ENCODE data around the gene TMPRSS7.

The TMPRSS7 gene

DNA sequence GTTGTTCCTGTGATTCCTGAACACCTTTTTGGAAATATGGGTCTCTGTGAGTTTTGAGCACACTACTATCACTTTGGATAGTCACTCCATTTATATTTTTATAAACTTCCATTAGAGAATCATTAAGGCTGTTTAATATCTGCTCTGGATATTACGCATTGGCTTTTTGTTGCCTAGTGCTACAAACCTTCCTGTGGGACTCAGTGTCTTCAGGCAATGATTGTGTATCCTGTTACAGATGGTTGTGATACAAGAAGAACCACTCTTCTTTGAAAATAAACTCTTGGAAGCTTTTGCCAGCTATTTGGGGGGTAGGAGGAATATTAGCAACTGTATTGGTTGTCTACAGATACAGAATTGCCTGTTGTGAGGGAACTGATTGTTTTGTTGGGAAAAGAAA is 82.9 kb downstream of the TMPRSS7 start:
- no peak overlapping the region for H3K4me3 ChIP-seq (ENCODE audit: low read length)
- TF ChIP-seq ZNF274 (IDR thresholded peaks at IDR 0.05; ENCODE audit: low read depth, low read length), result no peak

DNA sequence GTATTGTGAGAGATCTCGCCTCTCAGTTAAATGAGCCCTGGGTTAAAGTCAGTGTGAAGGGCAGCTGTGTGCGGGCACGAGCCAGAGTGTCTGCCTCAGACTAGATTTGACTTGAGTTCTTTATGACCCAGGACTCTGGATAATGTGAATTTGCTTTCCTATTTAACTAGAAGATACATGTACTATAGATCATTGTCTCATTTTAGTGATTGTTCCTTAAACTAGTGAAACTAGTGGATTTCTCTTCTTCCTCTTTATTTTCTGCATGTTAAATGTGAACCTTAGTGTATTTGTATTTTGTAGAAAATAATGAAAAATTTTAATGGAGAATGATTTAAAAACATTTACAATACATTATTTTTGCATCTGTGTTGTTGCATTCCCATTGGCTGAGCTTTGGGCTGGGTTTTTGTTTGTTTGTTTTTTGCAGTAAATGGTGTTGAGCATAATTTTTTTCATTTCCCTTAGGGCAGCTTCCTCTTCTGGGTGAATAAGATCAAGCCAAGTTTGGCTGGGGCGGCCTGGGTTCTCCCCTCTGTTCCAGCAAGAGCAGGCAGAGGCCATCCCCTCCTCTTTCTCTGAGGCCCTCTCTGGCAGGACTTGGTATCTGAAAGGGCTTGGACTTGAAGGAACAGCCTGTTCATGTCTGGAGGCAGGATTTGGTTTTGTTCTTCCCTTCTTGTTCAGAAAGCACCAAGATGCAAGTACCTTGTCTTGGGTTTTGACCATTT is 83.5 kb downstream of the TMPRSS7 start:
- no peak for TF ChIP-seq ZNF274 (IDR thresholded peaks at IDR 0.05; ENCODE audit: low read depth, low read length)
- H3K4me3 ChIP-seq (ENCODE audit: low read length), result no peak overlapping the region

DNA sequence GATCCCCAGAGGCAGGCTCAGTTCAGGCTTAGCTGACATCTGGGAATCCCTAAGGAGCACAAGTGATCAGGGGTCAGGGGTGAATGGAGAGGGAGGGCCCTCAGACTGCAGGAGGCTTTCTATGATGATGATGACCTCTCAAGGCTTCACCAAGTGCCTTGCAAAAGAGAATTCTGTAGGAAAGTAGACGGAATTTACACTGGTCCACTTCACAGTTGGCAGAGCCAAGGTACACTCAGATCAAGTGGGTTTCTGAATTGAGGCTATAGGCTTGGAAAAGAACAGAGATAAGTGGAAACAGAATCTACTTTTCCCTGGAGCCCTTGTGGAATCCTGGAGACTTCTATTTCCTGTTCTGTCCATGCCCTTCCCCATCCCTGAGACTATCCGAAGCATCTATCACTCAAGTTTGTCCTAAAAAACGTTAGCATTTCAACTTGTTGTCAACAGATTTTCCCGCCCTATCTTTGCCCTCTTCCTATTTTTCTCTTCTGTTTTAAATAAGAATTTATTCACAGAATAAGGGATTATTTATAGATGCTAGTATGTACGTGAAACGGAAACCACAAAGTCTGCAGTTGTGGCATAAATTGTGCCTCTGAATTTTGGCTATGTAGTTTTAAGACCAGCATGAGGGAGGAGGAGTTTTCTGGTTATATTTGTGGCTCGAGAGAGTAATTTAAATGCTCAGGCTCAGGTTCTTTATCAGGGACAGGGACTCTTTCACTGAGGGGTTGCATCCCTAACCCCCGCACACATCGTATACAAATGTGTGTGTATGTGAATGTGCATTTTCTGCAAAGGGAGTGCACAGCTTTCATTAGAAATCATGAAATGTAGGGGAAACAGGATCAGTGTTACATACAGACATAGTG is 85.7 kb downstream of the TMPRSS7 start:
- no peak overlapping the region for H3K4me3 ChIP-seq (ENCODE audit: low read length)

DNA sequence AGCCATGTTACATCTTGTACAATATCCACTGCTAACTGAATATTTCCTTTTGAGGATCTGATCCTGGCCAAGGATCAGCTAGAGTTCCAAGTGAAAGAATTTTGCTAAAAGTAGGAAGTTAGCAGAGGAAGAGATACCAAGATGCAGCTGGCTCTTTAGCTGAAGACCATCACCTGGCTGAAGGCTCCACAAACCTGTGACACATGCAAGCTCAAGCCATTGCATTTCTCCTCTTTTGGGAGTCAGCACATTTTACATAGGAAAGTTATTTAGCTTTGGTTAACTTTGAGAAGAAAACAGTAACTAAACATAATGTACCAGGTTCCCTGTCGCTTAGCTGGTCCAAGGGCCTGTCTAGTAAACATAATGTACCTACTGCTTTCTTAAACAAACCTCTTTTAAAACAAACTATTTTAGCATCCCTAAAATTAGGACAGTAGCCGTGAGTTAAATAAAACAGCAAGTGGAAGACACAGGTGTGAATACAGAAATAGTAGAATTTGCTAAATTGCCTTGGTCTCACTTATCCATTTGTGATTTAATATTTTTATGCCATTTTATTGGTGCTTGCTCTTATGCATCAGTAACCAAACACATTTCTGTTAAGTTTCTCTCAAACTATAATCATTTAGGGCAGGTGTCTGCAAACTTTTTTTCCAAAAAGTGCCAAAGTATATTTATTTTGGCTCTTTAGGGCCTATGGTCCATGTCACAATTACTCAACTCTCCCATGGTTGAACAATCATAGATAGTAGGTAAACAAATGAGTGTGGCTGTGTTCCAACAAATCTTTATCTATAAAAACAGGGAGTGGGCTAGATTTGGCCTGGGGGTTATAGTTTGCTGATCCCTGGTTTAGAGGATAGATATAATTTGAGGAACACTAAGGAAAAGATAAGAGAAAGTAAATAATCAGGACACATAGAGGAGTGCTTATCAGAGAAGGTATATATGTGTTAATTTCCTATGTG is 87.3 kb downstream of the TMPRSS7 start:
- no peak for TF ChIP-seq ZNF274 (IDR thresholded peaks at IDR 0.05; ENCODE audit: low read depth, low read length)

More for the DNA sequence above, 85.7 kb downstream of the TMPRSS7 start:
- TF ChIP-seq ZNF274 (IDR thresholded peaks at IDR 0.05; ENCODE audit: low read depth, low read length), result no peak

DNA sequence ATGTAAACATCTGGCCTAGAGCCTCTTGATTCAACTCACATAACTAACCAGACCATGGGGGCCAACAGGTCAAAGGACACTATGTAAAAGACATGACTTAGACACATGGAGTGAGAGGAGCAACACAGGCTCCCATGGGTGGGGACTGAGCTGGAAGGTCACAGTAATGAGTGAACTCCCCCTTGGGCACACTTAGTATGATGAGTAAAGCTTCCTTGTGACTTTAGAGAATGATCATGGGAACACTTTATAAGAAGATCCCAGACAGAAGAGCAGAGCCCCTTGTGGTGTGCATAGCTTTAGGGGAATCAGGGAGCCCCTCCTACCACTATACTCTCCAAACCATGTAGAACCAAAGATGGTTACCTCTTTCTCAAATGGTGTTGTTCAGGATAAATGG is 88.3 kb downstream of the TMPRSS7 start:
- TF ChIP-seq ZNF274 (IDR thresholded peaks at IDR 0.05; ENCODE audit: low read depth, low read length), result no peak
- no peak overlapping the region for H3K4me3 ChIP-seq (ENCODE audit: low read length)

More for the DNA sequence above, 87.3 kb downstream of the TMPRSS7 start:
- no peak overlapping the region for H3K4me3 ChIP-seq (ENCODE audit: low read length)

DNA sequence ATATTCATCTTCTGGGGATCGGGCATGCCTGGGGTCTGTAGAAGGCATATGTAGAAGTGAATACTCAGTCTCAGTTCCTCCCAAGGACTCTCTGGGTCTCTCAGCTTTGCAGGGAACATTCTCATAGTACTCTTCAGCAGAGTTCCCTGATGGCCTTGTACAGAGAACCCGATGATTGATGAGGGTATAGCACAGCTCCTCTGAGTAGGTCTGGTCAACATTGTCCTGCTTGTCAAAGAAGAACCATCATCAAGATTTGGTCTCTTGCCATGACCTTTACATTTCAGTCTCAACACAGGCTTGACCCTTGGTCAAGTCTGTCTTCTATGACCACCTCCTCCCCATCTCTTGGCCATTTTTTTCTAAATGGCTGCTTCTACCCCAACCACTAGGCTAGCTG is 89.0 kb downstream of the TMPRSS7 start:
- no peak for TF ChIP-seq ZNF274 (IDR thresholded peaks at IDR 0.05; ENCODE audit: low read depth, low read length)

DNA sequence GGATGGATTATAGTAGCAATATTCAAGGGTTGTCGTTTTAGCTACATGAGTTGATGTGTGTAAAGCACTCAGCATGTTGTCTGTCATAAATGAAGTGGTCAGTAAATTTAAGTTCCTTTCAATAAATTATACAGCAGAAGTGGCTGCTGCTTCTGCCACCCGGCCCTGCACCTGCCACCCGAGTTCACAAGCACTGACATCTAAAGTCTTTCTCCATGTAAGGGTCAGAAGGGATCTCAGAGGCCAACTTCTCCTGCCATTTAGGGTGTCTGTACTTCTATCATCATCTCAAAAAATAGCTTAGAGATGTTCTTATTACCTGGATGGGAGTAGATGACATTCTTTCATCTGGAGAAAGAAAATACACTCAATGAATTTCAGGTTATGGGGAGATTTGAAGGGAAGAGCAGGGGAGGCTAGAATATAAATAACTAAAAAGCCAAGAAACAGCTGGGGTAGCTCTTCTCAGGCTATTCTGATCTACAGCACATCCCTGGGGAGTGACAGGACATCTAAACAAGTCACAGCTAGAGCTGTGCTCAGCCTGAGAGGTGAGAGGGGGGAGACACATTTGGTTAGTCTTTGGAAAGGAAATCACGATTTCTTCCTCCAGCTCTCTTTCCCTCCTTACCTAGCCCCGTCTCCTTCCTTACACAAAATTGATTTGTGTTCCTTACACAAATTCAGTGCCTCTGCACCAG is 90.5 kb downstream of the TMPRSS7 start:
- H3K4me3 ChIP-seq (ENCODE audit: low read length), result no peak overlapping the region

More for the DNA sequence above, 89.0 kb downstream of the TMPRSS7 start:
- no peak overlapping the region for H3K4me3 ChIP-seq (ENCODE audit: low read length)

DNA sequence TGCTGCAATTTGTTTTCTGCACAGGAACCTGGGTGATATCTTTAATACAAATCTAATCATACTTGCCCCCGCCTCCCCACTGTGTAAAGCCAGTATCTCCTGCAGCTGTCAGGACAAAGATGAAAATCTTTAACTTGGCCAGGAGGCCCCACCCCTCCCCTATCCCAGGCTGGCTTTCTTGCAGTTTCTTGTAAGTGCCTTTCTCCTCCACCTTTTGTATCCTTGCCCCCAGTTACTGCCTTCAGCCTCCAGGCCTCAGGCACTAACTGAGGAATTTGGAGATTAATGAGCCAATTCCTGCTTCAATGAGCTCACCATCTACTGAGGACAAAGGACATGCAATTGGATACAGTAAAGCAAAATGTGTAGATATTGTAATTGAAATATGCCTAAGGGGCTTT is 92.0 kb downstream of the TMPRSS7 start:
- no peak for TF ChIP-seq ZNF274 (IDR thresholded peaks at IDR 0.05; ENCODE audit: low read depth, low read length)
- peak overlapping the region; percentile 43; the same call in 1 of the 2 replicates for H3K4me3 ChIP-seq (ENCODE audit: low read length)

More for the DNA sequence above, 90.5 kb downstream of the TMPRSS7 start:
- TF ChIP-seq ZNF274 (IDR thresholded peaks at IDR 0.05; ENCODE audit: low read depth, low read length), result no peak

DNA sequence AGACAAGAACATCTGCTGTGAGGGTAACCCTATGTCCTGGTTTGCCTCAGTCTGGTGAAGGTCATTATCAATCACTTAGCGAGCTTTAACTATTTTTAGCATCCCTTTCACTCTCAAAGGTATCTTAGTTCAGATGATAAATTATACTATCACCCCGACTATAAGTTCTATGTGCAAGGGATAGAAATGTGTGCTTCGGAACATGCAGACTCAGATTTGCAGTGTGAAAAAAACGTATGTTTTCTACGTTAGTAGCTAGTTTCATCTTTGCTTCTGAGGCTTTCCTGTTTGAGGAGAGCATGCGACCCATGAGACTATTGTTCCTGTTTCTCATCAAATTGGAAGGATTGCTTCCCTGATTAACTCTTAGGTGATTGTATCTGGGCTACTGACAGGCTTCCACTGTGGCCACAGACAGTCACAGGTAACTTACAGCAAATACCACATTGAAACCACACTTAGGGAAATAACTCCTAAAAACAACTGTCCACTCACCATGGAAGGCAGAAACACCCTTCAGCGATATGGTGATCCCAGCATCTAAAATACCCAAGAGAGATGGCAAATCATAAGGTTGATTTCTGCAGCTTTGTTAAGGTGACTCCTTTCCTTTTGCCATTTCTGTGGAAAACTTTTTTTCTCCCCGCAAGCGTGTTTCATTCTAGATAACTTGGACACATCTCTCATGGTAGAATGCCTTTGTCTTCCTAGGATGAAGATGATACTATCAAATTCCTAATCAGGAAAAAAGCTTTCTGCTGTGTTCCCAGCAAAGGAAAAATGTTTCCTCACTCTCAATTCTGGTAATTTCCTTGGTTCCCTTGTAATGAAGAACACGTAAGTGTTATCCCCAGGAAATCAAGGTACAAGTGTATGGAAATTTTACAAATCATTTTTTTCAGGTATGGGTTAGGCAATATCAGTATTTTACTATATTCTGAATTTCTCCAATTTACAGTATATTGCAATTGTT is 93.3 kb downstream of the TMPRSS7 start:
- peak overlapping the region; percentile 27; the same call in 1 of the 2 replicates for H3K4me3 ChIP-seq (ENCODE audit: low read length)
- TF ChIP-seq ZNF274 (IDR thresholded peaks at IDR 0.05; ENCODE audit: low read depth, low read length), result no peak

DNA sequence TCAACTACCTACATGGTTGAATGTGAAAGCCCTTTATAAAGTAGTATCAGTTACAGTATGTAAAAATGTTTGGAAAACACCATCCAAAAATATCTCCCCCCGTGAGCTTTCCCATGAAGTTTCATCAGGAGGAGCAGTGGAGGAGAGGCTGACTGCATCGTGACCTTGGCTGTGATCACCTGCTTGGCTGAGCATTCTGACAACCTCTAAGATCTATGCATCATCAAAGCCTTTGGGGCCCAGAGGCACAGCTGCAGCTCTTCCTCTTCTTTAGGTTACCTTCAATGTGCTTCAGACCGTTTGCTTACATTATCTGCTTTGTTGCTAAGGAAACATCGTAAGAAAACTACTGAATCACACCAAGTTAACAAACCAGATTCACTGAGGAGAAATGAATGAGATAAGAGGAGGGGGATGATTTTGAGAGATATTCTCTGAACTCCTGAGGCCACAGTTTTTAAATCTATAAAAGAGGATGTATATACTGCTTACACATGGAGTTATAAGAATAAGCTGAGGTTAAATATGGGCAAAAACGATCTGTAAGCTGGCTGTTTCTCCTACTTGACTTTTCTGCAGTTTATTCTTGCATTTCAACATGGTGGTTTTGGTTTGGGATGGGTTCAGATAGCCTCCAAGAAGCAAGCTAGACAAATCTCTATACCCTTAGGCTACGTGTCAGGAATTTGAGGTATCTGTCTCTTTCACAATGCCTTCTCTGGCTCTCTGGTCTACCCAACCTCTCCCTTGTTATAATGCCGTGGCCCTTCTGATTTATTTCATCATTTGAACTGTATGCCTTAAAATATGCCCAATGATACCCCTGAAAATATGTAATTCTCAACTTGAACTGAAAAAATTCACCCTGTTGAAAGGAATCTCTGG is 94.5 kb downstream of the TMPRSS7 start:
- H3K4me3 ChIP-seq (ENCODE audit: low read length), result peak overlapping the region; percentile 39
- TF ChIP-seq ZNF274 (IDR thresholded peaks at IDR 0.05; ENCODE audit: low read depth, low read length), result no peak

DNA sequence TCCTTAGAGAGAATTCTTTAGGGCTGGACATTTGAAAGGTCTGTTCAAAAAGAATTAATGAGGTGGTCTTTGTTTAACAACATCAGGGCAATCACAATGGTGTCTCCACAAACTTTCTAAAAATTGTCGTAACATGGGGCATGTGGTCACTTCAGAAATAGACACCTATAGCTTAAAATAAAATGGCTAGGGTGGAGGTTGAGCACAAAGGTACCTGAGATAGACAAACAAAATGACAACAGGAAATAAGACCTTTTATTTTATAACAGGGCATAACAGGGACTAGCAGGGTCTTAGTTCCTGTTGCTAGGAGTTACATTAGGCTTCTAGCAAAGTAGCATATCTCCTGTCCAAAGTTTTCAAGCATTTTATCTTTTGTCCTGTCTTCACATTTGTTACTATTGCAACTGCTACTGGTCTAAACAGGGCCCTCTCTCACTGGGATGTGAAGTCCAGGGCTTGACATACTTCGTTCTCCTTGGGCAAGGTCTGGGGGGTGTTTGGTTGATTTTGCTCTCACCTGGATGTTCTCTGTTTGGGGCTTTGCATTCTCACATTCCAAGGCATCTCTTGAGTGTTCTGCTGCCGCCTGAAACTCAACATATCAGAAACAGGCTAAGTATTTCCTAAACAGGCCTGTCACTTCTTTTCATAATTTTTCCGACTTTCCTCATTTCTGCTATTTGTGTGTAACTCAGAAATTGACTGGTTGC is 95.5 kb downstream of the TMPRSS7 start:
- H3K4me3 ChIP-seq (ENCODE audit: low read length), result peak overlapping the region; percentile 99
- no peak for TF ChIP-seq ZNF274 (IDR thresholded peaks at IDR 0.05; ENCODE audit: low read depth, low read length)
